GM21390 (cell line): ENCODE data around the gene ROBO4.

ENCODE experiments used
- ATAC-seq: cut with Tn5 transposase; IDR thresholded peaks from one replicate; pipeline ENCODE4 v1.9.1; 2021; ENCODE audit not compliant: unreplicated experiment

The ROBO4 gene

GRCh38 chr11:124897674-124898262 lies at the start of gene ROBO4:
Gene ROBO4, minus strand, starts transcription at chr11:124897865. Its CDS starts 70 bp downstream, at chr11:124897795.
- ATAC-seq: no peak

- no peak for ATAC-seq
Observed at GRCh38 chr11:124946735-124947141, 49.1 kb upstream of the ROBO4 start.

GRCh38 chr11:124945826-124946225 lies 48.2 kb upstream of the ROBO4 start:
- no peak for ATAC-seq

- ATAC-seq: no peak
Observed at GRCh38 chr11:124944565-124944964, 46.9 kb upstream of the ROBO4 start.

- no peak for ATAC-seq
Observed at GRCh38 chr11:124943741-124944140, 46.1 kb upstream of the ROBO4 start.

- no peak for ATAC-seq
Observed at GRCh38 chr11:124943254-124943616, 45.6 kb upstream of the ROBO4 start.

GRCh38 chr11:124942466-124943253 lies 45.0 kb upstream of the ROBO4 start:
- ATAC-seq: no peak

- ATAC-seq: no peak
Observed at GRCh38 chr11:124941703-124942102, 44.0 kb upstream of the ROBO4 start.

GRCh38 chr11:124938970-124939369 lies 41.3 kb upstream of the ROBO4 start:
- no peak for ATAC-seq

GRCh38 chr11:124938206-124938765 lies 40.6 kb upstream of the ROBO4 start:
- no peak for ATAC-seq

GRCh38 chr11:124937336-124937935 lies 39.8 kb upstream of the ROBO4 start:
- no peak for ATAC-seq

GRCh38 chr11:124935548-124936514 lies 38.2 kb upstream of the ROBO4 start, which contains the start of gene HEPACAM:
Gene HEPACAM, minus strand, starts transcription at chr11:124936047. Its CDS starts 41 bp downstream, at chr11:124936006.
- ATAC-seq: no peak

GRCh38 chr11:124934862-124935547 lies 37.3 kb upstream of the ROBO4 start:
- no peak for ATAC-seq

- ATAC-seq: peak; percentile 98
Observed at GRCh38 chr11:124930799-124931198, 33.1 kb upstream of the ROBO4 start.

GRCh38 chr11:124928942-124929665 lies 31.4 kb upstream of the ROBO4 start:
- no peak for ATAC-seq

GRCh38 chr11:124923296-124923695 lies 25.6 kb upstream of the ROBO4 start:
- ATAC-seq: no peak

GRCh38 chr11:124922831-124923230 lies 25.2 kb upstream of the ROBO4 start:
- no peak for ATAC-seq

- ATAC-seq: peak; percentile 59
Observed at GRCh38 chr11:124920870-124921609, 23.4 kb upstream of the ROBO4 start.

GRCh38 chr11:124920356-124920755 lies 22.7 kb upstream of the ROBO4 start:
- ATAC-seq: no peak
